Mesenchymal stem cell (in vitro differentiated cells and primary cell): Measurements from ENCODE around the gene SLC15A1.

Experiments used
- DNase-seq: peaks from one replicate; pipeline ENCODE4 v3.0.0-alpha.2; 2013
- H2AFZ ChIP-seq: one replicate; pipeline ENCODE4 v1.6.1; 2013; ENCODE audit warnings: low read depth, mild to moderate bottlenecking, control low read depth, inconsistent platforms, low read length, moderate library complexity
- H2AK5ac ChIP-seq: 2 replicates; pipeline ENCODE4 v1.6.1; 2013; ENCODE audit warnings: low read length, moderate library complexity, mild to moderate bottlenecking, inconsistent platforms; ENCODE audit not compliant: severe bottlenecking
- H2BK120ac ChIP-seq: one replicate; pipeline ENCODE4 v1.6.1; 2013; ENCODE audit warnings: low read depth, mild to moderate bottlenecking, inconsistent platforms, low read length, moderate library complexity
- H2BK12ac ChIP-seq, 2 experiments: one replicate each; pipeline ENCODE4 v1.6.1; 2013; ENCODE audit warnings: inconsistent platforms in 2 of 2, low read length in 2 of 2, mild to moderate bottlenecking in 2 of 2, moderate library complexity in 2 of 2, control low read depth in 1 of 2
- H2BK15ac ChIP-seq: one replicate; pipeline ENCODE4 v1.6.1; 2013; ENCODE audit warnings: mild to moderate bottlenecking, low read depth, inconsistent platforms; ENCODE audit not compliant: poor library complexity, severe bottlenecking
- H2BK5ac ChIP-seq: 2 replicates; pipeline ENCODE4 v1.6.1; 2013; ENCODE audit warnings: low read depth, mild to moderate bottlenecking, low read length, control low read depth, inconsistent platforms; ENCODE audit not compliant: poor library complexity, severe bottlenecking
- H3K14ac ChIP-seq, 2 experiments: one replicate each; pipeline ENCODE4 v1.6.1; 2013; ENCODE audit warnings: inconsistent platforms in 2 of 2, low read length in 2 of 2, control low read depth in 1 of 2, mild to moderate bottlenecking in 1 of 2, moderate library complexity in 1 of 2
- H3K18ac ChIP-seq, 2 experiments: one replicate each; pipeline ENCODE4 v1.6.1; 2013; ENCODE audit warnings: inconsistent platforms in 2 of 2, low read length in 2 of 2, control low read depth in 1 of 2, low read depth in 1 of 2, mild to moderate bottlenecking in 1 of 2
- H3K23ac ChIP-seq, 2 experiments: one replicate each; pipeline ENCODE4 v1.6.1; 2013; ENCODE audit warnings: inconsistent platforms in 2 of 2, low read length in 2 of 2, mild to moderate bottlenecking in 2 of 2, moderate library complexity in 2 of 2, control low read depth in 1 of 2
- H3K27ac ChIP-seq: 2 replicates; pipeline ENCODE4 v1.5.1; 2013; ENCODE audit warnings: mild to moderate bottlenecking, moderate library complexity, low read length, control low read depth, inconsistent platforms; ENCODE audit not compliant: poor library complexity, severe bottlenecking
- H3K27me3 ChIP-seq, 2 experiments: 2 replicates each; pipeline versions ENCODE4 v1.6.1 to v1.7.0; 2013; ENCODE audit warnings: low read length in 2 of 2, mild to moderate bottlenecking in 2 of 2, moderate library complexity in 2 of 2, control low read depth in 1 of 2, inconsistent platforms in 1 of 2; ENCODE audit not compliant: control insufficient read depth in 1 of 2, insufficient read depth in 1 of 2
- H3K36me3 ChIP-seq, 2 experiments: 2 replicates each; pipeline versions ENCODE4 v1.6.1 to v1.7.0; 2013; ENCODE audit warnings: low read length in 2 of 2, control low read depth in 1 of 2, inconsistent platforms in 1 of 2, low read depth in 1 of 2, mild to moderate bottlenecking in 1 of 2; ENCODE audit not compliant: insufficient read depth in 2 of 2, control insufficient read depth in 1 of 2
- H3K4ac ChIP-seq, 2 experiments: one replicate each; pipeline ENCODE4 v1.6.1; 2013; ENCODE audit warnings: inconsistent platforms in 2 of 2, low read length in 2 of 2, mild to moderate bottlenecking in 2 of 2, moderate library complexity in 2 of 2, control low read depth in 1 of 2, low read depth in 1 of 2
- H3K4me1 ChIP-seq: 2 replicates; pipeline ENCODE4 v1.6.1; 2013; ENCODE audit warnings: low read depth, low read length, control low read depth; ENCODE audit not compliant: control insufficient read depth, insufficient read depth
- H3K4me2 ChIP-seq: 2 replicates; pipeline ENCODE4 v1.6.1; 2013; ENCODE audit warnings: low read length, mild to moderate bottlenecking, inconsistent platforms; ENCODE audit not compliant: poor library complexity, severe bottlenecking
- H3K4me3 ChIP-seq, 2 experiments: 2 replicates each; pipeline versions ENCODE4 v1.5.1 to v1.7.0; 2013; ENCODE audit warnings: low read length in 2 of 2, mild to moderate bottlenecking in 2 of 2, control low read depth in 1 of 2, low read depth in 1 of 2; ENCODE audit not compliant: insufficient read depth in 1 of 2
- H3K79me1 ChIP-seq: replicated peaks from 2 replicates; pipeline ENCODE4 v1.6.1; 2013; ENCODE audit warnings: mild to moderate bottlenecking, control low read depth, low read length, inconsistent platforms; ENCODE audit not compliant: poor library complexity, severe bottlenecking
- H3K9ac ChIP-seq: 2 replicates; pipeline ENCODE4 v1.7.0; 2013; ENCODE audit warnings: mild to moderate bottlenecking, low read length, moderate library complexity
- H3K9me3 ChIP-seq: 2 replicates; pipeline ENCODE4 v1.7.0; 2013; ENCODE audit warnings: mild to moderate bottlenecking, low read length; ENCODE audit not compliant: control insufficient read depth
- H4K8ac ChIP-seq: one replicate; pipeline ENCODE4 v1.6.1; 2013; ENCODE audit warnings: inconsistent platforms, mild to moderate bottlenecking, low read length, moderate library complexity
- H4K91ac ChIP-seq: one replicate; pipeline ENCODE4 v1.6.1; 2013; ENCODE audit warnings: mild to moderate bottlenecking, low read length, inconsistent platforms
- WGBS: methylation state at CpG from one replicate; pipeline ENCODE4 v1.1.7; 2013; ENCODE audit warnings: mixed read lengths; 5-methylcytosine and 5-hydroxymethylcytosine counted together

Gene SLC15A1

DNA sequence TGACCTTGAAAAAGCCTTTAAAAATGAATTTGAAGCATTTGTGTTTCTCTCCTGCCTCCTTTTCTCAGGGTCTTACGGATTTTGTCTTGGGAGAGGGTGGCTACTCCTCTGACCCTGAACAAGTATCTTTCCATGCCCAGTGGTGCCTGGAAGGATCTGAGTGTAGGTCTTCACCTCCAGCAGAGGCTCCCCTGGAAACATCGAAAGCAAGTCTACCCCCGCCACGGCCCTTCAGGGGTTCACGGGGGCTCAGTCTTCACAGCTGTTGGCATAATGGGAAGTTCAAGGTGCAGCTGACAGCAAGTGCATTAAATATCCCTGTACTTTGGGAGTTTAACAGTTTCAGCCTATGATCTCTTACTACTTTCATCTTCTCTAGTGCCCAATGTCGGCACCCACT lies 42.7 kb upstream of the SLC15A1 start:
- Histone ChIP-seq H3K4ac (no peak overlapping the region), H3K79me1 (no peaks in the 10 kb centered on the region), H3K9me3 (no peaks in the 10 kb centered on the region), H3K23ac (no peak overlapping the region), H3K18ac (no peak overlapping the region), H2AFZ (no peak overlapping the region), H4K91ac (no peak overlapping the region), H3K4me2 (no peak overlapping the region), H3K4me1 (no peaks in the 10 kb centered on the region), H2BK12ac (no peak overlapping the region), H2BK120ac (no peak overlapping the region), H3K27me3 (no peaks in the 10 kb centered on the region), H3K14ac (no peak overlapping the region), H3K27ac (no peak overlapping the region), H2BK5ac (no peak overlapping the region), H3K36me3 (peaks cover 23 to 49% of the 10 kb centered on the region in 2 experiments), H2AK5ac (no peak overlapping the region), H3K9ac (no peak overlapping the region), H2BK15ac (no peak overlapping the region), H4K8ac (no peak overlapping the region), H3K4me3 (no peak overlapping the region)
- no peak for DNase-seq
- 97% methylated on average over 6 of the region's 6 CpGs for WGBS

- no peaks in the 10 kb centered on the region for H3K79me1 ChIP-seq
- H2BK15ac ChIP-seq = no peak overlapping the region
- WGBS = 95% methylated on average over 12 of the region's 12 CpGs
- no peak overlapping the region for H3K27ac ChIP-seq
- no peak overlapping the region for H3K4ac ChIP-seq
- no peak overlapping the region for H3K14ac ChIP-seq
- no peak for DNase-seq
- no peak overlapping the region for H3K4me2 ChIP-seq
- no peak overlapping the region for H3K18ac ChIP-seq
- no peak overlapping the region for H2BK120ac ChIP-seq
- no peaks in the 10 kb centered on the region for H3K4me1 ChIP-seq
- H3K23ac ChIP-seq = no peak overlapping the region
- no peak overlapping the region for H4K91ac ChIP-seq
- H3K9me3 ChIP-seq = no peaks in the 10 kb centered on the region
- H3K27me3 ChIP-seq = no peaks in the 10 kb centered on the region
- no peak overlapping the region for H2AFZ ChIP-seq
- peaks cover 23 to 45% of the 10 kb centered on the region in 2 experiments for H3K36me3 ChIP-seq
- no peak overlapping the region for H2BK5ac ChIP-seq
- no peak overlapping the region for H3K9ac ChIP-seq
- no peak overlapping the region for H3K4me3 ChIP-seq
- no peak overlapping the region for H2AK5ac ChIP-seq
- H2BK12ac ChIP-seq = no peak overlapping the region
- no peak overlapping the region for H4K8ac ChIP-seq
Observed at GRCh38 chr13:98794498-98794897, 42.0 kb upstream of the SLC15A1 start.

DNA sequence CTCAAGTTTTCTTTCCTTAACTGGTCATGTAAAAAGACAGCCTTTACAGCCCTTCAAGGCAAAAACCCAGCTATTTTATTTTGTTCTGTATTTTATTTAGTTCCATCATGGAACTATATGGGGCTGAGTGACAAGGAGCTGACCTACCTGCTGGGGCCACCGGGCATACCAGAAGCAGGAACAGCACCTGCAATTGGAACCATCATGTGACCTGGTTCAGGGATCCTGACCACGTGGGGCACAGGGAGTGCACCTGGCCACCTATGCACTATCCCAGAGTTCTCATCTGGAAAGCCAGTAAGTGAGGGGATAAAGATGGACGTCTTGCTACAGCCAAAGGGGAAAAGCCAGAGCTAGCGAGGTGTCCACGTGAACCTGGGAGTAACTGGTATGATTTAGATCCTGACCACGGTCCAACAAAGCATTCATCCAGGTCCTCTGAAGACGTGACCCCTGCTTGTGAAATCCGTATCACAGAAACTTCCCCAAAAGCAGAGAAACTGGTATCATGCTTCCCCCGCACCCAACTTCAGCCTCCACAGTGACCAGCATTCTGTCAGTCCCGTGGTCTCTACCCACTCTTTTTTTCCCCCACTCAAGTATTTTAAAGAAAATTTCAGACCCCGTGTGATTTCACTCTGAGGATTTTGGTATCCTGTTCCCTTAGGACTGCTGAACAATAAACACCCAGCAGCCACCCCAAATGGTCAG lies 40.5 kb upstream of the SLC15A1 start:
- Histone ChIP-seq H3K9ac (no peak overlapping the region), H3K36me3 (peaks cover 23 to 36% of the 10 kb centered on the region in 2 experiments), H3K14ac (no peak overlapping the region), H3K4me2 (no peak overlapping the region), H3K27me3 (peaks cover 0 to 10% of the 10 kb centered on the region in 2 experiments), H3K9me3 (peaks cover 2% of the 10 kb centered on the region), H4K8ac (no peak overlapping the region), H3K4me1 (no peaks in the 10 kb centered on the region), H3K79me1 (no peaks in the 10 kb centered on the region), H2AK5ac (no peak overlapping the region), H3K23ac (no peak overlapping the region), H2AFZ (no peak overlapping the region), H2BK15ac (no peak overlapping the region), H2BK120ac (no peak overlapping the region), H2BK5ac (no peak overlapping the region), H3K18ac (no peak overlapping the region), H3K4me3 (no peak overlapping the region), H4K91ac (no peak overlapping the region), H3K27ac (no peak overlapping the region), H3K4ac (no peak overlapping the region), H2BK12ac (no peak overlapping the region)
- 93% methylated on average over 11 of the region's 11 CpGs for WGBS
- DNase-seq = no peak

GRCh38 chr13:98792321-98792720 lies 39.8 kb upstream of the SLC15A1 start:
- Histone ChIP-seq H3K23ac (no peak overlapping the region), H3K14ac (no peak overlapping the region), H2BK12ac (no peak overlapping the region), H3K4me3 (no peak overlapping the region), H3K18ac (no peak overlapping the region), H2AFZ (no peak overlapping the region), H2AK5ac (no peak overlapping the region), H4K8ac (no peak overlapping the region), H2BK15ac (no peak overlapping the region), H3K4ac (no peak overlapping the region), H3K9ac (no peak overlapping the region), H2BK5ac (no peak overlapping the region), H4K91ac (no peak overlapping the region), H3K9me3 (peaks cover 2% of the 10 kb centered on the region), H2BK120ac (no peak overlapping the region), H3K27ac (no peak overlapping the region), H3K79me1 (no peaks in the 10 kb centered on the region), H3K4me1 (no peaks in the 10 kb centered on the region), H3K4me2 (no peak overlapping the region), H3K36me3 (peaks cover 22 to 31% of the 10 kb centered on the region in 2 experiments), H3K27me3 (peaks cover 1 to 17% of the 10 kb centered on the region in 2 experiments)
- 43% methylated on average over 7 of the region's 9 CpGs for WGBS
- no peak for DNase-seq
